BE2C (cell line): Measurements from ENCODE around the gene TRABD2B. TPM values are rescaled to one million over a fixed set of nuclear protein-coding genes. Genes with fewer than 3 reads are reported as not detected.

ENCODE experiments used
- DNase-seq: peaks from one replicate; pipeline ENCODE4 v3.0.0-alpha.2; 2020
- H3K27me3 ChIP-seq: fragments of 250-450 bp; sonication (Bioruptor Pico); 2 replicates; pipeline ENCODE4 v1.5.1; 2020; ENCODE audit warnings: mild to moderate bottlenecking
- H3K36me3 ChIP-seq: fragments of 250-450 bp; sonication (Bioruptor Pico); 2 replicates; pipeline ENCODE4 v1.5.1; 2020; ENCODE audit warnings: mild to moderate bottlenecking
- H3K4me1 ChIP-seq: fragments of 250-450 bp; sonication (Bioruptor Pico); 2 replicates; pipeline ENCODE4 v1.5.1; 2020
- H3K4me3 ChIP-seq: 2 replicates; pipeline ENCODE4 v1.5.1; 2011; ENCODE audit warnings: low read depth, low read length
- H3K9me3 ChIP-seq: fragments of 250-450 bp; sonication (Bioruptor Pico); 2 replicates; pipeline ENCODE4 v1.5.1; 2020
- polyA plus RNA-seq: library from polyadenylated mRNA; unstranded; fragments of >200 nt; gene quantifications from one replicate; pipeline ENCODE4 v1.2.1, GENCODE V29; 2012; ENCODE audit warnings: low read depth, missing spikeins; ENCODE audit not compliant: insufficient read length, insufficient read depth
- TF ChIP-seq, protein P1 (sequence below): IDR thresholded peaks from 2 replicates; pipeline ENCODE4 v1.5.1; 2012; ENCODE audit warnings: mild to moderate bottlenecking, low read depth, low read length

TRABD2B gene
- polyA plus RNA-seq: not detected

DNA sequence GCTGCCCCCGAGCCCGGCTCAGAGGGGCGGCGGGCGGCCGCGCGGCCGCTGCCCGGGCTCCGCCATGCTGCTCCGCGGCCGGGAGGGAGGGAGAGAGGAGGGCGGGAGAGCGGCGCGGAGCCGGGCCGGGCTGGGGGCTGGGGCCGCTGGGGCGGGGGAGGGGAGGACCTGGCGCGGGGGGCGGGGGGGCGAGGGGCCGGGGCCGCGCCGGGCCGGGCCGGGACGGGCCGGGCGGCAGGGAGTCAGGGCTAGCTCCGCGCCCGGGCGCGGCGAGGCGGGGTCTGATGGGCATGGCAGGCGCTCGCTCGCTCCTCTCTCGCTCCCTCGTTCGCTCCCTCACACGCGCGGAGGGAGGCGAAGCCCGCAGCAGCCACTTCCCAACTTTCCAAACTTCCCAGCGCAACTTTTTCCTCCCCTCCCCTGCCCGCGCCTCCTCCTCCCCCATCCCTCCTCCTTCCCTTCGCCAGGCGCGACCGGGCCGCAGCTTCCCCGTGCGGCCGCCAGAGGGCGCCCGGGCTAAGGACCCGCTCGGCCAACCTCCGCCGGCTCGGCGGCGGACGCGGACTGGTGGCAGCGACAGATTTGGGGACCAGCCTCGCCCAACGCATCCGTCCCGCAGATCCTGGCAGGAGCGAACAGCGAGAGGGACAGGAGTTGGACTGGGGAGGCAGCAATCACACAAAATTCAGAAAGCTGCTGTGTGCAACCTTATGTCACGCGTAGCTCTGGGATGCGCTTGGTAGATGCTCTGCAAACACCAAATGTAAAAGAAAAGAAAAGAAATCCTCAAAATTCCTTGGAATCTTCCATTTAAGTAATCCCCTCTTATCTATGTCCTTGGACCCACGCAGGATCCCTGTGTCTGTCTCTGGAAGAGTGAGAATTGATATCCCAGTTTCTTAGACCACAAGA, at the start of gene TRABD2B:
Gene TRABD2B (minus strand): TSS at position 97 of the 912 bp plus-strand sequence.
- Histone ChIP-seq H3K4me3 (peak within 1 kb of the TSS; percentile 43), H3K9me3 (no peaks in the 10 kb centered on the region), H3K4me1 (no peaks in the 10 kb centered on the region; the same call in 1 of the 2 replicates), H3K27me3 (peaks cover 9% of the 10 kb centered on the region), H3K36me3 (no peaks in the 10 kb centered on the region)
- TF ChIP-seq, protein P1, sequence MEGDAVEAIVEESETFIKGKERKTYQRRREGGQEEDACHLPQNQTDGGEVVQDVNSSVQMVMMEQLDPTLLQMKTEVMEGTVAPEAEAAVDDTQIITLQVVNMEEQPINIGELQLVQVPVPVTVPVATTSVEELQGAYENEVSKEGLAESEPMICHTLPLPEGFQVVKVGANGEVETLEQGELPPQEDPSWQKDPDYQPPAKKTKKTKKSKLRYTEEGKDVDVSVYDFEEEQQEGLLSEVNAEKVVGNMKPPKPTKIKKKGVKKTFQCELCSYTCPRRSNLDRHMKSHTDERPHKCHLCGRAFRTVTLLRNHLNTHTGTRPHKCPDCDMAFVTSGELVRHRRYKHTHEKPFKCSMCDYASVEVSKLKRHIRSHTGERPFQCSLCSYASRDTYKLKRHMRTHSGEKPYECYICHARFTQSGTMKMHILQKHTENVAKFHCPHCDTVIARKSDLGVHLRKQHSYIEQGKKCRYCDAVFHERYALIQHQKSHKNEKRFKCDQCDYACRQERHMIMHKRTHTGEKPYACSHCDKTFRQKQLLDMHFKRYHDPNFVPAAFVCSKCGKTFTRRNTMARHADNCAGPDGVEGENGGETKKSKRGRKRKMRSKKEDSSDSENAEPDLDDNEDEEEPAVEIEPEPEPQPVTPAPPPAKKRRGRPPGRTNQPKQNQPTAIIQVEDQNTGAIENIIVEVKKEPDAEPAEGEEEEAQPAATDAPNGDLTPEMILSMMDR: peak; percentile 68
- peak; percentile 66 for DNase-seq

DNA sequence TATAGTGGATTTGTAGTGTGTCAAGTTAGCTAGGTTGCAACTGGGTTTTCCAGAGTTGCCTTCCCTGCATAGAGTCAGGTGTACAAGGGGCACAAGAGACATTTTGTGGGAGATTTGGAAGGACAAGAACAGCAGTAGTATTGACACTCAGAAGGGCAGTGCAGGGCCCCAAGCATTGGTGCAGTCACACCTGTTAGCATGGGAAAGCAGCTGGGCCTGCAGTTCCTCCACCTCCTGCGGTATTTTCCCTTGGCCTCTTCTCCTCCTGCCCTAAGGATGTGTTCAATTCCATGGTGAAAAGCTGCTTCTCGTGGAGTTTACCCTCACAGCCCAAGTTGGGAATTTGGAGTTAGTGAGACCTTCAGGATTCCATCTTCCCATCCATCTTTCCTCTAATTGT, 47.1 kb upstream of the TRABD2B start:
- DNase-seq: no peak
- Histone ChIP-seq H3K4me1 (no peaks in the 10 kb centered on the region; the same call in 1 of the 2 replicates), H3K4me3 (no peak overlapping the region), H3K36me3 (no peaks in the 10 kb centered on the region), H3K27me3 (no peaks in the 10 kb centered on the region), H3K9me3 (no peaks in the 10 kb centered on the region)
- TF ChIP-seq, protein P1: no peak

- Histone ChIP-seq H3K4me1 (no peaks in the 10 kb centered on the region; the same call in 1 of the 2 replicates), H3K9me3 (no peaks in the 10 kb centered on the region), H3K4me3 (no peak overlapping the region), H3K27me3 (no peaks in the 10 kb centered on the region), H3K36me3 (no peaks in the 10 kb centered on the region)
- DNase-seq: peak; percentile 17
- TF ChIP-seq, protein P1: no peak
Observed at GRCh38 chr1:48043622-48044021, 46.4 kb upstream of the TRABD2B start.

DNA sequence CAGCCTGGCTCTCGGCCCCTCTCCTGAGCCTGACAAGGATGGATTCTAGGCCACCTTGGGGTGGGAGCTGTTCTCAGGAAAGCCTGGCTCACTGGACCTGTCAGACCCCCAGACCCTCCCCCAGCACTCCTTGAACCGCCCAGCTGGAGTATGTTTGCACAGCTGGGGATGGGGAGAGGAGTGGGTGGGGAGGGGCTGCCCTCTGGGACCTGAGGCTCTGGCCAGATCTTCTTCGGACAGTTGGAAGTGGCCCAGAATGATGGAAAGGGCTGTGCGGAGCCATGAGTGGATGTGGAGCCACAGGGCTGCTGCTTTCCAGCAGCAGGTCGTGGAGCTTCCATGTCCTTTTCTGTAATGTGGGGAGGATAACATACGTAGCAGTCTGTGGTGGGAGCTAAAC, 43.0 kb upstream of the TRABD2B start:
- H3K4me3 ChIP-seq: no peak overlapping the region
- no peaks in the 10 kb centered on the region for H3K9me3 ChIP-seq
- no peaks in the 10 kb centered on the region for H3K27me3 ChIP-seq
- no peaks in the 10 kb centered on the region for H3K36me3 ChIP-seq
- TF ChIP-seq, protein P1: no peak
- DNase-seq: no peak
- no peaks in the 10 kb centered on the region; the same call in 1 of the 2 replicates for H3K4me1 ChIP-seq

DNA sequence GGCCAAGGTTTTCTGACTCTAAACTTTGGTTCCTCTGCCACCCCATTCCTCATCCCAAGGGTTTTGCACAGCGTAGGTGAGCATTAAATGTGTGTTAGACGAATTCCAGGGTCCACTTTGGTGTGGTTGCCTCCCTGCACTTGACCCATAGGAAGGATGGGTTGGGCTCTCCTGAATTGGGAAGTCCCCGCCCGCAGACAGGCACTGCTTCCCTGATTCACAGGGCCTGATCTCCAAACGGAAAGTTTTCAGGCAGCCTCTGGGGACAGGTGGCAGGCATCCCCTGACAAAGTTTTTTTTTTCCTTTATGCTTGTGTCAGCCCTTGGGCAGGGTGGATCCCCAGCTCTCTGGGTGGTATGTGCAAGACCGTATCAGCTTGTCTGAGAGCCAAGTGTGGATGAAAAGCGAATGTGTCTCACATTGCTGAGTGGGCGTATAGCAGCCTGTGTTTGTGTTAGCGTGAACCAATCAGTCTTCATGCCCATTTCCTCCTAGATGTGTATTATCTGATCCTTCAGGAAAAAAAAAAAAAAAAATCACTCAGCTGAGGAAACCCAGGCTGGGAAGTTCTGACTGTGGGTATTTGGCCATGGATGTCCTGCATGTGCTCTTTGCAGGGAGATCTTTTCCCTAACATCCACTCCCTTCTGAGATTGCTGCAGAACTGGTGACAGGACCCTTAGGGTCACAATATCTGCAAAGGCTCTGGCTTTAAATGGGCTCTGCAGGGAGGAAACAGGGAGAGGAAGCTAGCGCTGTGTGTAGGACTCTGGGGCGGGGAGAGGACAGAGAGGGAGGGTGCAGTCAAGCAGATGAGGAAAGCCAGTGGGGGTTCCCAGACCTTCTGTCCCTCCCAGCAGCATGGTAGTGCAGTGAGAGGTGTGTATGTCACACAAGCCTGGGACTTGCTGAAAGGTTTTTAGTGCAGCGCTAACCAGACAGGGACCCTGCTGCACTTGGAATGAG, 42.2 kb upstream of the TRABD2B start:
- no peak overlapping the region for H3K4me3 ChIP-seq
- TF ChIP-seq, protein P1: no peak
- no peaks in the 10 kb centered on the region for H3K36me3 ChIP-seq
- H3K4me1 ChIP-seq: no peaks in the 10 kb centered on the region; the same call in 1 of the 2 replicates
- H3K27me3 ChIP-seq: no peaks in the 10 kb centered on the region
- no peak for DNase-seq
- H3K9me3 ChIP-seq: no peaks in the 10 kb centered on the region
